HG03575 (cell line): ENCODE results near the gene ENO1.
A peak's percentile ranks its signal among the peaks of the same experiment; 100 is the strongest.
"Not testable (repeated sequence)": the region's sequence is repeated elsewhere in the genome, so short reads cannot be mapped to it uniquely, and the experiment has no call there.

Source experiments
- ATAC-seq: cut with Tn5 transposase; IDR thresholded peaks from one replicate; pipeline ENCODE4 v1.9.1; 2021; ENCODE audit not compliant: unreplicated experiment, insufficient number of reproducible peaks, low FRiP score; ENCODE audit errors: extremely low read depth

The ENO1 gene

GRCh38 chr1:8818789-8819188, 59.7 kb downstream of the ENO1 start:
- ATAC-seq, result not testable (repeated sequence)

DNA sequence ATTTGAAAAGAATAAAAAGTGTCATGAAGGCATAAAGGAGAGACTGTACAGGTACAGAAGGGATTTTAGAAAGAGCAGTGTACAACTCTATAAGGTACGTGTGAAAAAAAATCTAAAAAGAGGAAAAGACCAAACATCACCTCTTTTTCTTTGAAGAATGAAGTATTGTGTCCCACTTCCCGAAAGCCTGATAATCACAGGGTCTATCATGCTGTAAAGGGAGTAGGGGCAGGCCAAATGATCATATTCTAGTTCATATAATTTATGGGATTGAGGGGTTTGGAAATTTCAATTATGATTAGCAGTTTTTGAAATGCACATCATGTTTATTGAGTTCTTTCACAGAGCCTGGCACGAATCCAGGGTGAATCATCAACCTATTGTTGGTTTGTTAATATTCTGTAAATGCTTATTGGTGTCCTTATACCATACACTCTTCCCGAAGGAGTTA, 60.1 kb downstream of the ENO1 start:
- no peak for ATAC-seq

GRCh38 chr1:8817412-8818324, 60.8 kb downstream of the ENO1 start, which contains the start of gene RERE:
Gene RERE, minus strand, starts transcription at chr1:8817640.
- peak; percentile 58 for ATAC-seq

DNA sequence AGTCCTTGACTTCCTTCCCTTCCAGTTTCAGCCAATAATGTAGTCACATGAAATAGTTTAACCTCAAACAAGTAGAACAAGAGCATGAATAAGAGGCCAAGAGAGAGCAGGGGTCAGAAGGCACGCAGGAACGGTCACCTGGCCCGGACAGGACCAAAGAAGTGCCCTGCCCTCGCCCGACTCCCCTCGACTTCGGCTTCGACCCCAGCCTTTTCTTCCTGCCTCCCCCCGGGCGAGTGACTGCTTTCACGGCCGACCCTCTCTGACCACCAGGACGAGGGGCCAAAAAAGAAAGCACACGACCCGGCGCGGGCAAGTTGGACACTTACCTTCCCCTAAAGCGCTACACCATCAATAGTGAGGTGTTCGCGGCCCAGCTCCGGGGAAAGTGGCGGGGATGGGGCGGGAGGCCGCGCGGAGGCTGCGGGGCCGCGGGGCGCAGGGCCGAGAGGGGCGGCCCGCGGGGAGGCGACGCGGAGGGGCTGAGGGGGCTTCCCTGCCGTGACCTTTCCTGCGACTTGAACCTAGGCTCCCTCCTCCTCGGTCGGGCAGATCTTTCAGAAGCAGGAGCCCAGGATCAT, 61.6 kb downstream of the ENO1 start:
- no peak for ATAC-seq

- no peak for ATAC-seq
Observed at GRCh38 chr1:8816264-8816663, 62.2 kb downstream of the ENO1 start.

GRCh38 chr1:8815582-8816151, 62.8 kb downstream of the ENO1 start:
- ATAC-seq, result no peak

DNA sequence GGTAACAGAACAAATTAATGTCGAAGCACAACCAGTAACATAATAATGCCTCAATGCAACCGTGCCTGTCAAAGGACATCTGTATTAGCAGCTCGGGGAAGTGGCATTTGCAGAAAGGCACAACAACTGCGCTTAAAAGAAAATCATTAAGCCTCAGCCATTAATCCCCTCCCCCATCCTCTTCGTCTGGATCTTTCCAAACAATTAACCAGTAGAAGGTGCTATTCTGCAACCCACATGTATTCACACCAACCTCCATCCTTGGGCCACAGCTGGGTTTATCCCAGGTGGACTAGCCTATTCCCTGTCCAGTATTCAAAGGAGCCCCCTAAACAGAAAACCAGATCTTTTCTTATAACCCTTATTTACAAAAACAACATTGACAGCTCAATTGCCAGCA, 63.6 kb downstream of the ENO1 start:
- ATAC-seq, result no peak

GRCh38 chr1:8813991-8814390, 64.5 kb downstream of the ENO1 start:
- no peak for ATAC-seq

- ATAC-seq, result no peak
Observed at GRCh38 chr1:8813016-8813763, 65.3 kb downstream of the ENO1 start.

GRCh38 chr1:8812081-8812480, 66.4 kb downstream of the ENO1 start:
- no peak for ATAC-seq
